Stimulated activated naive B cell treated with anti-CD40 and anti-IgM and Interleukin-4, amounts not matched to agents 10 μg/mL and 1 μg/mL and 100 μg/mL, for 72 hours (primary cell): Measurements from ENCODE around the gene SNRNP200.
A peak's percentile ranks its signal among the peaks of the same experiment; 100 is the strongest.

ENCODE experiments used
- ATAC-seq, 2 donors: fragments of 150-1000 bp; cut with Tn5 transposase; replicated peaks; 2 replicates each; pipeline ENCODE4 v1.10.0; 2021; ENCODE audit warnings: moderate library complexity in 1 of 2
- DNase-seq: peaks from one replicate; pipeline ENCODE4 v3.0.0; 2021
- H3K27ac Mint-ChIP-seq: one replicate; pipeline ENCODE4 v1.8.0; 2022; ENCODE audit warnings: mild to moderate bottlenecking, mixed read lengths
- H3K27me3 Mint-ChIP-seq, 2 donors: one replicate each; pipeline ENCODE4 v1.8.0; 2022; ENCODE audit warnings: mixed read lengths in 2 of 2
- H3K36me3 Mint-ChIP-seq, 2 donors: one replicate each; pipeline ENCODE4 v1.8.0; 2022; ENCODE audit warnings: mixed read lengths in 2 of 2, mild to moderate bottlenecking in 1 of 2
- H3K4me1 Mint-ChIP-seq, 2 donors: one replicate each; pipeline ENCODE4 v1.8.0; 2022; ENCODE audit warnings: mixed read lengths in 2 of 2, mild to moderate bottlenecking in 1 of 2
- H3K4me3 Mint-ChIP-seq, 2 donors: one replicate each; pipeline ENCODE4 v1.8.0; 2022; ENCODE audit warnings: mild to moderate bottlenecking in 2 of 2, mixed read lengths in 2 of 2, moderate library complexity in 1 of 2
- H3K9me3 Mint-ChIP-seq, 2 donors: one replicate each; pipeline ENCODE4 v1.8.0; 2022; ENCODE audit warnings: mixed read lengths in 2 of 2, mild to moderate bottlenecking in 1 of 2

SNRNP200 gene

DNA sequence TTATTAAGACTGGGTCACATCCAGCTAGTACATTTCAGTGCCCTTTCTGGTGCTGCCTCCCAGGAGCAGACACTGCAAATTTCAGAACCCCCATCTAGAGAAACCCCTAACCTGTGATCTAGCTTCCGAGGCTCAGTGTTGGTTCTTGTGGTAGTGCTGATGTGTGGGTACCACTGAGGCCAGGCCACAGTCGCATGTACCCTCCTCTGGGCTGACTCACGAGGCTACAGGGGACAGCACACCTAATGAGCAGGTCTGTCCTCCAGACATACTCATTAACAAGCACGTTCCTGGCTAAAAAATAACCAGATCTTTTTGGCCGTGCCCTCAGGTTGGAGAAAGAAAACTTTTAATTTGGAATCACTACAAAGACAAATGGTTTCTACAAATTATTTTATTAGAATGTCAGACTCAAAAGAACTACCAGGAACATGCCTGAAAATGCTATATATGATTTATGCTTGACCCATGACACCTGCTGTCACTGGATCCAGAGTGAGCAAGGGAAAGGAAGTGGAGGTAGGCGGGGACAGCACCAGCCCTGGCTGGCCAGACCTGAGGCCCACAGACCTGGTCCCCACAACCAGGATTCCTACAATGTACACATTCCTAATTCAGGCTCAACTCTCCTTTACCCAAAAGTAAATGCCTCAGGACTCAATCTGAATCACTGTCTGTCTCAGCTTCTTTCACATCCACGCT lies 30.8 kb downstream of the SNRNP200 start:
- no peak for DNase-seq
- H3K4me1 Mint-ChIP-seq: peaks cover 1 to 5% of the 10 kb centered on the region in 2 donors
- no peak overlapping the region for H3K4me3 Mint-ChIP-seq
- H3K27ac Mint-ChIP-seq: peak overlapping the region; percentile 42
- peaks cover 37 to 66% of the 10 kb centered on the region in 2 donors for H3K36me3 Mint-ChIP-seq
- no peaks in the 10 kb centered on the region for H3K27me3 Mint-ChIP-seq
- H3K9me3 Mint-ChIP-seq: no peaks in the 10 kb centered on the region
- ATAC-seq: peak in 1 of 2 donors; percentile 25

GRCh38 chr2:96273763-96274162 lies 31.6 kb downstream of the SNRNP200 start:
- H3K36me3 Mint-ChIP-seq: peaks cover 33 to 62% of the 10 kb centered on the region in 2 donors

DNA sequence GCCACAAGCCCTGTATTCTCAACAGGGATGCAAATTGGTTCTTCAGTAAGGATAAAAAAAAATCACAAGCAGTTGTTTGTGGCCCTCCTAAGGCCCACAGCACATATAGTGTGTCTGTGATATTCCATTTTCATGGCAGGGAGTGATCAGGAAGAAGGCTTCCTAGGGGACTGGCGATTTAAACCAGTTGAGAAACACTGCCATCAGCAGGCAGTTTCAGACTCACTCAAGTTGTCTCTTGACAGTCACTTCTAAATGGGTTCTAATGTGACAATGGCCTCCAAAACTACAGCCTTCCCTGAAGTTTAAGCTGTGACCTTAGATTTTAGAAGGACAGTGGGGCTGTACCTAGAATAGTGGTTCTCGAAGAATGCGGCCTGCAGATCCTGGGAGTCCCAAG lies 33.4 kb downstream of the SNRNP200 start:
- Mint-ChIP-seq H3K9me3 (no peaks in the 10 kb centered on the region), H3K36me3 (peaks cover 26 to 58% of the 10 kb centered on the region in 2 donors), H3K27me3 (no peaks in the 10 kb centered on the region), H3K4me3 (no peak overlapping the region), H3K27ac (no peak overlapping the region), H3K4me1 (peaks cover 8 to 21% of the 10 kb centered on the region in 2 donors)
- DNase-seq: no peak
- ATAC-seq: no peak

More at GRCh38 chr2:96273763-96274162, 31.6 kb downstream of the SNRNP200 start:
- DNase-seq: no peak
- peaks cover 1 to 7% of the 10 kb centered on the region in 2 donors for H3K4me1 Mint-ChIP-seq
- no peak for ATAC-seq
- no peak overlapping the region for H3K4me3 Mint-ChIP-seq
- H3K27me3 Mint-ChIP-seq: no peaks in the 10 kb centered on the region
- H3K9me3 Mint-ChIP-seq: no peaks in the 10 kb centered on the region
- no peak overlapping the region for H3K27ac Mint-ChIP-seq

DNA sequence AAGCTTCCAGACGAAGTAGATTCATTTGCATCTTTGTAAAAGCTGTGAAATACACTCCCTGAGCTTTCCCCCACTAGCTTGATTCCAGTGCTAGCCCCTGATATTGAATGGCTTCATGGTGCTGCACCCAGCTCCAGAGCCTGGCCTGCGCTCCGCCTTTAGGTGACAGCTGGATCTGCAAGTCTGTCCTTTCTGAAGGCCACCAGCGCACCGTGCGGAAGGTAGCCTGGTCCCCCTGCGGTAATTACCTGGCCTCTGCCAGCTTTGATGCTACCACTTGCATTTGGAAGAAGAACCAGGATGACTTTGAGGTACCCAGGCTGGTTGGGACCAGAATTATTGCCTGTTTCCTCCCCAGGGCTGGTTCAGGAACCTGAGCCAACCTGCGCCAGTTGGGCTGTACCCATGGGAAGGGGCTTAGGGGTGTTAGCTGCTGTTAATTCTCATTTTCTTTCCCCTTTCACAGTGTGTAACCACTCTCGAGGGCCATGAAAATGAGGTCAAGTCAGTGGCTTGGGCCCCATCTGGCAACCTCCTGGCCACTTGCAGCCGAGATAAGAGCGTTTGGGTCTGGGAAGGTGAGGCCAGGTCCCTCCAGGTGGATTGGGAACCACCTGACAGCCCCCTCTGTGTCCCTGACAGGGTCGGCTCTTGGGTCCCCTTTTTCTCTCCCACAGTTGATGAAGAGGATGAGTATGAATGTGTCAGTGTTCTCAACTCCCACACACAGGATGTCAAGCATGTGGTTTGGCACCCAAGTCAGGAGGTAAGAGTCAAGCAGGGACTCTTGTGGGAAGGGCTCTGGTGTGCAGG lies 38.0 kb downstream of the SNRNP200 start:
- H3K4me1 Mint-ChIP-seq: peaks cover 23 to 45% of the 10 kb centered on the region in 2 donors
- H3K36me3 Mint-ChIP-seq: peaks cover 28 to 46% of the 10 kb centered on the region in 2 donors
- no peaks in the 10 kb centered on the region for H3K9me3 Mint-ChIP-seq
- ATAC-seq (no peak), DNase-seq (peak; percentile 17)
- peak overlapping the region; percentile 82 for H3K27ac Mint-ChIP-seq
- no peaks in the 10 kb centered on the region for H3K27me3 Mint-ChIP-seq
- H3K4me3 Mint-ChIP-seq: peak overlapping the region; percentile 86 to 95

DNA sequence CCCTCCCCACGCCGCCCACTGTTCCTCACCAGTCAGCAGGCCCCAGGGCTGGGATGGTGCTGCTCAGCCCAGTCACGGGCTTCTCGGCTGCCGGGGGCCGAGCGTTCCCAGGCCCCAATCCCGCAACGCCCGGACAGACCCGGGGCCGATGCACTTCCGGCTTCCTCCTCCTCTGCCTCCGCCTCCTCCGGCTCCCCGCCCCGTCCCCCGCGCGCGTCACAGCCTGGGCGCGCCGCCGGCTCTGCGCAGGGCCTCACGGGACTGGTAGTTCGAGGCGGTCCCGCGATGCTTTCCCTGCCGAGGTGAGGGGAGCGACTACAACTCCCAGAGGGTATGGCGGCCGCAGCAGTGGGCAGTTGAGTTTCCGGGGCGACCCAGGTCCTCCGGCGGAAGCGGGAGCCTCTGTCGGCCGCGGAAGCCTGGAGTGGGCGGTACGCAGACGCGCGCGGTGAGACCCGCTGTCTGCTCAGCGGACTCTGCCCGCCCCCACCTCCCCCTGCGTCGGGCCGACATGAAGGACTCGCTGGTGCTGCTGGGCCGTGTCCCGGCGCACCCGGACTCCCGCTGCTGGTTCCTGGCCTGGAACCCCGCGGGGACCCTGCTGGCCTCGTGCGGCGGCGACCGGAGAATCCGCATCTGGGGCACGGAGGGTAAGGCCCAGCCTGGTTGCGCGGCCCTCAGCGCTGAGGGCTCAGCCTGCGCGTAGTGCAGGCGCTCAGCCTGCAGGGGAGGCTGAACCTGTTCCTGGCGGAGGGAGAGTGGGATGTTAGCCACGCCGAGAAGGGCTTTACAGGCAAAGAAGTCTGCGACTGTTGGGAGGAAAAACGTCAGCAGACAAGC lies 39.3 kb downstream of the SNRNP200 start, which contains the start of the genes CIAO1 and TMEM127:
Gene CIAO1 (plus strand): TSS at position 386 of the 840 bp plus-strand sequence. CDS start 126 bp downstream, at position 512.
Gene TMEM127 (minus strand): TSS at position 158 of the 840 bp plus-strand sequence. CDS start 616 bp downstream, outside the sequence.
- ATAC-seq (peak; percentile 92 to 94), DNase-seq (peak; percentile 99)
- peaks cover 23 to 54% of the 10 kb centered on the region in 2 donors for H3K4me1 Mint-ChIP-seq
- H3K4me3 Mint-ChIP-seq: peak within 1 kb of the TSS; percentile 95 to 100
- no peaks in the 10 kb centered on the region for H3K9me3 Mint-ChIP-seq
- H3K36me3 Mint-ChIP-seq: peaks cover 23 to 38% of the 10 kb centered on the region in 2 donors
- no peaks in the 10 kb centered on the region for H3K27me3 Mint-ChIP-seq
- H3K27ac Mint-ChIP-seq: peak within 1 kb of the TSS; percentile 98

DNA sequence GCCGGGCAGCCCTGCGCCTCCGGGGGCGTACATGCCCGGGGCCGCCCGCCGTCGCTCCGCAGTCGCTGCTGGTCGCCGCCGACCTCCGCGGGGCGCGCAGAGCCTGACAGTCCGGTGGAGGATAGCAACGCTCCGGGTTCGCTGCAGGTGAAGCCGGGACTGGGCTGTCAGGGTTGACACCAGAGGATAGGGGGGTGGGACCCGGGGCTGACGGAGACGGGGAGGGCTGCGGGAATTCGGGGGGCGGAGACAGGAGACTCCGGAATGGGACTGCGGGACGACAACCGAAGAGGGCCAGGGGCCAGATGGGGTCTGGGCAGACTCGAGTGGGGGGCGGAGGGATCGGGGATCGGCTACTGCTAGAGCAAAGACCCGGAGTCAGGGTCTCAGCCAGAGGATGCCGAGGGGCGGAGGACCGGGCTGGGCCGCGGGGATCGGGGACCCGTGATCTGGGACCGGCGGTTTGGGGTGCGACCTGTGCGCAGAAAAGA lies 40.0 kb downstream of the SNRNP200 start:
- Mint-ChIP-seq H3K9me3 (no peaks in the 10 kb centered on the region), H3K4me3 (peak overlapping the region; percentile 95 to 100), H3K4me1 (peaks cover 29 to 60% of the 10 kb centered on the region in 2 donors), H3K36me3 (peaks cover 23 to 39% of the 10 kb centered on the region in 2 donors), H3K27me3 (no peaks in the 10 kb centered on the region), H3K27ac (peak overlapping the region; percentile 98)
- no peak for DNase-seq
- peak; percentile 18 to 19 for ATAC-seq

DNA sequence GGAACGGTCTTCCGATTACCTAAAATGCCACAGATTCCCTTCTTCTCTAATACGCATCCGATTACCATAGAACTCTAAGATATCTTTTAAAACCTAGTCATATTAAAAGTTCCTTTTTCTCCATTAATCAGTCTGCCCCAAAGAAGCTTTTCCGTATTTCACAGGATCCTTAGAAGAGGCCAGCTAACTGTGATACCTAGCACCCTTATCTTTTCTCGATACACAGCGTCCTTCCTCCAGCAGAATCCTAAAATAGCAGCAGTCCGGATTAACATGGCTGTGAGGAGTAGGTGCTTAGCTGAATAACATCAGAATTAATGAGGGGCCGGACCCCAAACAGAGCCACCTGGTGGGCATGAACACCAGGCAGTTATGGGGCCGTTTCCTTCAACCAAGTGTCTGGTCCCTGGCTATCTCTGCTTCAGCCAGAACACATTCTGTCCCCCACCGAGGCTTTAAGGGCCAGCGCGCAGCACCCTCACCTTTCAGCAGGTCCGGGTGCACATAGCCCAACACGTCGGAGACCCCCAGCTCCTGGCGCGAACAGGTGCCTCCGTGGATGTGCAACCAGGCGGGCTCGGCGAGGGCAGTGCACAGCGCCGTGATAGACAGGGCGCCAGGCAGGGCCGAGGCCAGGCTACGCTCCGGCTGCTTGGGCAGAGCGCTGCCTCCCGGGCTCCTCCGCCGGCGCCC lies 40.5 kb downstream of the SNRNP200 start:
- Mint-ChIP-seq H3K4me3 (peak overlapping the region; percentile 87 to 95), H3K27me3 (no peaks in the 10 kb centered on the region), H3K9me3 (no peaks in the 10 kb centered on the region), H3K27ac (peak overlapping the region; percentile 86), H3K4me1 (peaks cover 32 to 66% of the 10 kb centered on the region in 2 donors), H3K36me3 (peaks cover 23 to 41% of the 10 kb centered on the region in 2 donors)
- DNase-seq (peak; percentile 22), ATAC-seq (peak; percentile 5 to 9)

DNA sequence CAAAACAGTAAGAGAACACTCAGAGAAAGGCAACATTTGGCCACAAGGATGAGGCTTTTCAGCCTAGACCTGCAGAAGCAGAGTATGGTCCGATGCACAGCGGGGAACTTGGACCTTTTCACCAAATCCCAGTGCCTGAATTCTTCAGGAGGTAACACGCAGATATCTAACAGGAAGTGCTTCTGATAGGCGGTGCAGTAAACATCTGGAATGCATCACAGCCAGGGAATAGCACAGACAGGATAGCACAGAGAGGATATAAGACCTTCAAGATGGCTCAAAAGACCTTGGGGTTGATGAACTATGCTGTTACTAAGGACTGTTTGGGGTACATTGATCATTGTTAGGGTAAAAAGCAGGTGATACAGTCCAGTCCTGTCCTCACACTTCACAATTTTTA lies 41.3 kb downstream of the SNRNP200 start:
- H3K36me3 Mint-ChIP-seq: peaks cover 23 to 45% of the 10 kb centered on the region in 2 donors
- H3K4me1 Mint-ChIP-seq: peaks cover 40 to 73% of the 10 kb centered on the region in 2 donors
- ATAC-seq (no peak), DNase-seq (no peak)
- H3K27ac Mint-ChIP-seq: peak overlapping the region; percentile 86
- no peaks in the 10 kb centered on the region for H3K27me3 Mint-ChIP-seq
- H3K9me3 Mint-ChIP-seq: no peaks in the 10 kb centered on the region
- H3K4me3 Mint-ChIP-seq: peak overlapping the region; percentile 87 to 95

DNA sequence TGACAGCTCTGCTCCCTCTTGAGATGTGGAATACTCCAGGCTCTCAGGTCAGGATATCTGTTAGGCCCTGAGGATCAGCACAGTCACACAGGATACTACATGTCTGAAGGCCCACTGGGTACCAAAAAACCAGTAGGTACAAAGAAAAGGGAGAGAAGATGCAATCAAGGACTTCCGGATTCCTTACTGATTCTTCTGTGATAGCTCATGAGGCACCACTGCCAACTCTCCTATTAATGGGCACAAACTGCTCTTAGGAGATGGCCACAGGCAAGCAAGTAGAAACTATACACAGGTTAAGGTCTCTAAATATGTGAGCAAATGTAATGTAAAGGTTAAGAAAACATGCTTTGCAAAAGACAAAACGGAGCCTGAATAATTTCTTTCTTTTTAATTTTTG lies 43.0 kb downstream of the SNRNP200 start:
- ATAC-seq (no peak), DNase-seq (no peak)
- no peak overlapping the region for H3K4me3 Mint-ChIP-seq
- peaks cover 14 to 36% of the 10 kb centered on the region in 2 donors for H3K36me3 Mint-ChIP-seq
- H3K27ac Mint-ChIP-seq: peak overlapping the region; percentile 42
- peaks cover 38 to 79% of the 10 kb centered on the region in 2 donors for H3K4me1 Mint-ChIP-seq
- H3K9me3 Mint-ChIP-seq: no peaks in the 10 kb centered on the region
- H3K27me3 Mint-ChIP-seq: no peaks in the 10 kb centered on the region

DNA sequence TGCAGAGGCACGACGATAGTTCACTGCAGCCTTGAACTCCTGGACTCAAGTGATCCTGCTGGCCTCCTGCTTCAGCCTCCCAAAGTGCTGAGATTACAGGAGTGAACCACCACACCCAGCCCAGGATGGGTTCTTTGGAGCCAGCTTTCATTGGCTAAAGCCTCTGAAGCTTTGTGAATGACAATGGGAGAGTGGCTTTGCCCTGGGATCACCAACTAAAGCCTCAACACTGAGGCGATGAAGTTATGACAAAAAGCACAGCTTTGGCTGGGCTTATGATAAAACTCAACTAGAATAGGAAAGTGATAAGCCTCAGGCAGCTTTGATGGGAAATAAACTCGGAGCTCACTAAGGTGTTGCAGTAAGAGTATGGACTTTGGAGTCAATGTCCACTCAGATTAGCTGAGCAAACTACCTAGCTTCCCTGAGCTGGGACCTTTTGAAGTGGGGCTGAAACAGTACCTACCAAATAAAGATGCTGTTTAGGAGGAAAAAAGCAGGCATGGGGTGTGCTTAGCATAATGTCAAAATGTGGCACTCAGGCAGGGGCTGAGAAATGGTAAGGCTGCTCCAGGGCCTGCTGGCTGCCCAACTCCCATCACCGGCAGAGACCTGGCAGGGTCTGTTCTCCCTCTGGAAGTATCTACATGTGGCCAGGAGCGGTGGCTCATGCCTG lies 43.9 kb downstream of the SNRNP200 start:
- peaks cover 15 to 38% of the 10 kb centered on the region in 2 donors for H3K36me3 Mint-ChIP-seq
- no peak for DNase-seq
- ATAC-seq: no peak
- no peaks in the 10 kb centered on the region for H3K9me3 Mint-ChIP-seq
- no peak overlapping the region for H3K4me3 Mint-ChIP-seq
- no peaks in the 10 kb centered on the region for H3K27me3 Mint-ChIP-seq
- H3K27ac Mint-ChIP-seq: no peak overlapping the region
- H3K4me1 Mint-ChIP-seq: peaks cover 41 to 80% of the 10 kb centered on the region in 2 donors

- DNase-seq (peak; percentile 48), ATAC-seq (peak; percentile 73 to 74)
- Mint-ChIP-seq H3K9me3 (no peaks in the 10 kb centered on the region), H3K27me3 (no peaks in the 10 kb centered on the region), H3K4me1 (peaks cover 42 to 85% of the 10 kb centered on the region in 2 donors), H3K4me3 (peak overlapping the region; percentile 36 to 52), H3K27ac (peak overlapping the region; percentile 91), H3K36me3 (peaks cover 19 to 38% of the 10 kb centered on the region in 2 donors)
Observed at GRCh38 chr2:96260387-96261260, 44.7 kb downstream of the SNRNP200 start.

DNA sequence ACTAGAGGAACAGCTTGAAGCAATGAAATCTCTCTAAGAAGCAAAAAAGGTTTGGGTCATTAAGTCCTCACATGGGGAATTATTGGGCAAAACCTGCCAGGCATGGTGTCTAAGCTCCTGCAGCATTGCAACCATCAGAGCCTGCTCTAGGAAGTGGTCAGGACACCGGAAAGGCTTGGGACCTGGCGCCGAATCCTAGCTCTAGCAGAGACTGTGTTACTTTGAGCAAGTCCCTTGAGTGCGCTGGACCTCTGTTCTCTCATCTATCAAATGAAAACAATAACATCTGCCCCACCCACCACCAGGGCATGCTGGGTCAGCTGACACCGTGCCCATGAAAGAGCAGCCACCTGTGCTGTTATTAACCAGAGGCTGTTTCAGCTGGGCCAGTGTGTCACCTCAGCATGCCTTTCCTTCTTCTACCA lies 45.8 kb downstream of the SNRNP200 start:
- Mint-ChIP-seq H3K27me3 (no peaks in the 10 kb centered on the region), H3K36me3 (peaks cover 24 to 46% of the 10 kb centered on the region in 2 donors), H3K9me3 (no peaks in the 10 kb centered on the region), H3K4me3 (no peak overlapping the region), H3K4me1 (peaks cover 43 to 91% of the 10 kb centered on the region in 2 donors), H3K27ac (peak overlapping the region; percentile 91)
- ATAC-seq: peak; percentile 16 to 31
- no peak for DNase-seq
